Stimulated activated CD4-positive, alpha-beta T cell treated with anti-CD3 and anti-CD28 coated beads, Interleukin-15, amount 100 ng/mL, for 24 hours (primary cell): ENCODE results near the gene MAD1L1.

ENCODE experiments used
- DNase-seq: peaks from one replicate; pipeline ENCODE4 v3.0.0-alpha.2; 2020

Gene MAD1L1

DNA sequence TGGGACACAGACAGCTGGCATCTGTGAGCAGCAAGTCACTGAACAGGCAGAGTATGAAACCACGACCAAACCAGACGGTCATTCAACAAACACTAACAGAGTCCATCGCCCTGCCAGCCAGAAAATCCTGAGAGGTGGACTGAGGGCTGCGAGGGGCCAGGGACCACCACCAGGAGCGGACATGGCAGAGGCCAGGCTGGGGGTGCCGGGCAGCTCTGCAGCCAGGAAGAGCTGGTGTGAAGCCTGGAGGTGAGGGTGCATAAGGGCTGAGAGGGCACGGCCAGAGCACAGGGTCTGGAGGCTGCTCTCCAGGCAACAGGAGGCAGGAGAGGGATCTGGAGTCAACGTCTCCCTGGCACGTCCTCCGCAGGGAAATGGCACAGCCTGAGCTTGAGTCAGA lies 15.5 kb downstream of the MAD1L1 start:
- DNase-seq: no peak

- no peak for DNase-seq
Observed at GRCh38 chr7:2215851-2216250, 16.9 kb downstream of the MAD1L1 start.

DNA sequence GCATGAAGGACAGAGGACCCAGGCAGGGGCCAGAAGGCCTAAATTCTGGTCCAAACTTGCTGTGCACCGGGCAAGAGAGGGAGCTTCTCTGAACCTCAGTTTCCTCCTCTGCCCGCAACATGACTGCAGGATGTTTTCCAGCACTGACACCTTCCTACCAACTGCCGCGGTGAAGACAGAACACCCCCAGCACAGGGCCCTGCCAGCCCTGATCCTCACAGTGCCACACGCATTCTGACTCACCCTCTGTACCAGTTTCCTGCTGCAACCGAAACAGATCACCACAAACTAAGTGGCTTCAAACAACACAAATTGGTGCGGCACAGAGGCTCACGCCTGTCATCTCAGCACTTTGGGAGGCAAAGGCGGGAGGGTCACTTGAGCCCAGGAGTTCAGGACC lies 18.1 kb downstream of the MAD1L1 start:
- DNase-seq: peak; percentile 15

- no peak for DNase-seq
Observed at GRCh38 chr7:2213551-2214215, 19.1 kb downstream of the MAD1L1 start.

DNA sequence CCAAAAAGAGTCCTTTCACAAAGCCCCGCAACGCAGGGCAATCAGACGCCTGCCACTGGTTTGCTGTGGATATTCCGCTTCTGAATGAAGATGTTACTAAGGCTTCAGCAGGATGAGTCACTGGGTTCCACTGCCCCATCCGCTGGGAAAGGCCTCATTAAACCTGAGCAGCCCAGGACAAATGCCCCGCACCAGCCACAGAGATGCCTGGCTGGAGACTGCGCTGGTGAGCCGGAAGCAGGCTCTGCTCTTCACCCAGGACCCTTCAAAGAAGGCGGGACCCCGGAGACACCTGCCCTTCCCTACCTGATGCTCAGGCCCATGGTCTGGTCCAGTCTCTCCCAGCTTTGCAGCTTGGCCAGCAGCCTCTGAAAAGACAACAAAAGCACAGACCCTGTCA lies 19.8 kb downstream of the MAD1L1 start:
- DNase-seq: no peak

DNA sequence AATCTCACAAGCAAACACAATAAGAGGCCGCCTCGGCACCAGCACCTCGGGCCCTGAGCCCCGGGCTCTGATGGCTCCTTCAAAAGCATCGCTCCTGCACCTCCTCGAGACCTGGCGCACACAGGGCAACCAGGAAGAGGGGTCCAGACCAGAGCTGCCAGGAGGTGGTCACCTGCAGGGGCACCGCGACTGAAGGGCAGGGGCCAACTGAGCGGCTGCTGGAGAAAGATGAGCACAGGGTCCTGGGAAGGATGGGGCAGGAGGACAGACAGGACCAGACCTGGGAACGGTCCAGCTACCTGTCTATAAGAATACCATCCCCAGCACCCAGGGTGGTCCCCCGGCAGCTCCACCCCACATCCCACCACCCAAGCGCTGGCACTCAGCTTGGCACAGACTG lies 20.8 kb downstream of the MAD1L1 start:
- DNase-seq: no peak

GRCh38 chr7:2211259-2211880 lies 21.4 kb downstream of the MAD1L1 start:
- DNase-seq: no peak

- DNase-seq: no peak
Observed at GRCh38 chr7:2210551-2211258, 22.0 kb downstream of the MAD1L1 start.

DNA sequence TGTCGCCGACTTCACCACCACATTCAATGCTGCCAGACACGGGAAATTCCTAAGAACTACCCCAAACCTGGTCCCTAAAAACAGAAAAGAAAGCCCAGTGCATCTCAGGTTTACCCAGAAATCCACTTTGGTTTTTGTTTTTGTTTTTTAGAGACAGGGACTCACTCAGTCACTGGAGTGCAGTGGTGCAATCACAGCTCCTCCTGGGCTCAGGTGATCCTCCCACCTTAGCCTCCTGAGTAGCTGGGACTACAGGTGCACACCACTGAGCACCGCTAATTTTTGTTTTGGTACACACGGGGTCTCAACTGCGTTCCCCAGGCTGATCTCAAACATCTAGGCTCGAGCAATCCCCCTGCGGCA lies 22.8 kb downstream of the MAD1L1 start:
- no peak for DNase-seq

- DNase-seq: peak; percentile 61
Observed at GRCh38 chr7:2209146-2209960, 23.4 kb downstream of the MAD1L1 start.

DNA sequence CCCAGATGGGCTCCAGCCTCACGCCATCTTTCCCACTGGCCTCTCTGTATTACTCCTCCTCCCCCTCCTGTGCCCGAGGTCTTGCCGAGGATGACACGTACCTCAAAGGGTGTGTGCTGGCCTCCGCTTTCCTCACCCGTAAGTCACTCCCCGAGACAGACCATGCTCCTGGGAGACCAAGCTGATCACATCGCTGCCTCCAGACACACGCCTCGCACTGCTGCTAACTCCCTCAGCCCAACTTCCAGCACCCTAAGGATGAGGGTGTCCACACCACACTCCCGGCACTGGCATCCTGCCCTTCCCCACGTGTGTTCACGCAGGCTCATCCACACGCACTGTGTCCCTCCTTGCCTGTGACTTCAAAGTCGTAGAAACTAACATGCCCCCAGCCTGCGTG lies 24.0 kb downstream of the MAD1L1 start:
- no peak for DNase-seq

- DNase-seq: no peak
Observed at GRCh38 chr7:2205036-2205780, 27.5 kb downstream of the MAD1L1 start.

DNA sequence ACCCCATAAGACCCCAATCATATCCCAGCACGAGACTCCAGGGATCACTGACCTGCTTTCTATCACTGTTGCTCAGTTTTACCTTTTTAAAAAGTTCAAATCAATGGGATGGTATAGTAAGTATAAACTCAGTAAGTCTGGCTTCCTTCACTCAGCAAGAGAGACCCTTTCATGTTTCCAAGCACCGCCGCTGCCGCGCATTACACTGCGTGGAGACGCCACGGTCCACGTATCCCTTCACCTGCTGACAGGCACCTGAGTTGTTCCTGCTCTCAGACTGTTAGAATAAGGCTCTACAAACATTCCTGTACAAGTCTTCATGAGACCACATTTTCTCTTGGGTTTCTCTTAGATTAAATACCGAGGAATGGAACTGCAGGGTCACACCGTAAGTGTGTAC lies 28.3 kb downstream of the MAD1L1 start:
- no peak for DNase-seq

DNA sequence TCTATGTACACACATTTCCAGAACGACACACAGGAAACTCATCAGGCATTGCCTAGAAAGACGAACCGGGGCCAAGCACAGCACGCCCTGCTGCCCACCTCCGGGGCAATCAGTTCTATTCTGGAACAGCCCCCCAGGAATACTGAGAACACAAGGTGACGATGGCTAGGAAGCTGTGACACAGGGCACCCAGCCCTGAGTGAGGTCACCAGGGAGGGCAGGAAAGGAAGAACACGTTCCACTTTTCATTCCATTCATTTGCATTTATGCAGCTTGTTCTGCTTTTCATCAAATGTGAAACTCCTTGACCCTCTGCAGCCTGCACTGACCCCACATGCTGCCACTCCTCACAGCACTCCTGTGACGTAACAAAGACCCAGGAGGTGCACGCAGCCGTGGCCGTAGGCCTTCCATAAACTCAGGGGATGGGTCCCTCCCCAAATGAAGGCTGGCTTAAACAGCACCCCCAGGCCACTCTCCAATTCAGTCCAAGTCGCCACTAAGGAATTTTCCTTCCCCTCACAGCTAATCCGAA lies 28.9 kb downstream of the MAD1L1 start:
- no peak for DNase-seq

DNA sequence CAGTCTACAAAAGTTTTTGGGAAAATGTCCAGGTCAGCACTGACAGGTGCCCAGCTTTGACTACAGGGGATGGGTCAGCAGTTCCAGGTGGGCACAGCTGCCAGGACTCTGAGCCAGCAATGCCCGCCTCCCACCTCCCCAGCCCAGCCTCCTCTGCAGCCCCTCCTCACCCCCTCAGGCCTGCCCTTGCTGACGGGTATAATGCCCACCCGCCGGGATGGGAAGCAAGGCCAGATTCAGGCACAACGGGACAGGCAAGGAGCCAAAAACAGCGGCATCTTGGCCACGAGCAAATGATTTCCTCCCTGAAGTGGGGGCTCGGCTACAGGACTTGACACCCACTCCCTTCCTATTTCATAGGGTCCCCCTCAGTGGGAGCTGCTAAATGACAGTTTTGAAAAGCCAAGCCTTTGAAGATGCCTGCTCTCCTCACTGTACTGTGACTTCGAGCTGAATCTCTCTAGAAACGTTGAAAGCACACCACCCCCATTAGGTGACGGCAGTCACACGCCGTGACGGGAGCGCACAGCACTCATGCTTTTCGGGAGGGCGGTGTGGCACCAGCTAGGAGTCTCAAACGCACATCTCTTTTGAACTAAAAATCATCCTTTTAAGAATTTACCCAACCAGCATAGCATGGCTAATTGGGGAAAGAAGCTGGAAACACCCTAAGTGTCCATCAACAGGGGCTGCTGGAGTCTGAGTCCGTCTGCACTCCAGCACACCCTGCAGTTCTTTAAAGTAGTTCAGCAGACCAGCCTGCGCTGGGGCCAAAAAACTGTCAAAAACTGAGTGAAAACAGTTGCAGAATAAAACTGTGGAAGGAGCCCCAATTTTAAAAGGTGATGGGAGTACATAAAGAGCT lies 29.6 kb downstream of the MAD1L1 start:
- DNase-seq: no peak

GRCh38 chr7:2202361-2202761 lies 30.4 kb downstream of the MAD1L1 start:
- no peak for DNase-seq

GRCh38 chr7:2201686-2202360 lies 30.9 kb downstream of the MAD1L1 start:
- DNase-seq: no peak

GRCh38 chr7:2201128-2201527 lies 31.6 kb downstream of the MAD1L1 start:
- DNase-seq: no peak

DNA sequence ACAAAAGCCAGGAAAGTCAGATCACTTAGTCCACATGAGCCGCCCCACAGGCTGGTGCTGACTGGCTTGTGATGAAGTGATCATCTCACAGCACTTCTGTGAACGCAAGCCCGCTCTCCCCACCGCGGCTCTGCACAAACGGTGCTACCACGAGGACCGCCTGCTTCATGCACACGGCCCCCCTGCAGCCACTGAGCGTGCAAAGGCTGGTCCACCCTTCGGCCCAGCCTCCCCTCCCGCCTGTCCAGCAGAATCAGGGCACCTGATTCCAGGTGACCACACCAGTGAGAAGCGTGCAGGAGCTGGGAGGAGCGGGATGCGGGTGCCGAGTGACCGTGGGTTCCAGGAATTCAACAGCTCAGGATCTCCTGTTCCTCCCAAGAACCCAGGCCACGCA lies 32.2 kb downstream of the MAD1L1 start:
- no peak for DNase-seq

DNA sequence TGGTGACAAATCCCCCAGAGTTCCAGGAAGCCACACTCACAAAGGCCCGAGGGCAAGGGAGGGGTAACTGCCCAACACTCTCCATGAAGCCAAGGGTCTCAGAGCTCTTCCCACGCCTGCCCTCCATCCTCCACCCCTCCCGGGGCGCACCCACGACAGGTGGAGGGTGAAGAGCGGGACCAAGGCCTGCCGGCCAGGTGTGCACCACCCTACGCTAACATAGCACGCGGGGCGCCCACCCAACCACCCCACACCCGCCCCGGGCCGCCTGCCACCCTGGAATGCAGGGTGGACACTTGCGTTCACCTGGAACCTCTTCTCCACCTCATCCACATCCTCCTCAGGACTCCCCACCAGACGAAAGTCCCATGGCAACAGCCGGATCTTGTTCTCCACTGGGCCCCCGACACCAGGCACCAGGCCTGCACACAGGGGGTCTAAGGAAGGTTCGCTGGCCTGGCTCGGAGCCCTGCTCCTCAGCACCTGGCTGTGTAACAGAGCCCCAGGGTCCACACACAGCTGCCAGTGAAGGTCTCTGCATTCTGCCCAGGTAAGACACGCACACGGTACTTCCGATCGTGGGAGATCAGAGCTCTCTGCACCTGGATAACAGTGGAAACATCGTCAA lies 32.7 kb downstream of the MAD1L1 start:
- DNase-seq: no peak
